IMR-90 (cell line): ENCODE results near the gene CLHC1. TPM values are rescaled to one million over a fixed set of nuclear protein-coding genes. Genes with fewer than 3 reads are reported as not detected.
A peak's percentile ranks its signal among the peaks of the same experiment; 100 is the strongest.

Source experiments
- ATAC-seq: fragments of 200-7000 bp; cut with Tn5 transposase; 2 replicates; pipeline ENCODE4 v1.9.1; 2020; ENCODE audit warnings: low read depth, mild to moderate bottlenecking, moderate library complexity
- BruUV-seq: library from RNA; stranded (reverse); fragments of 400-500 nt; replicated peaks from 2 replicates; lab custom pipeline; 2021; lab: Mats Ljungman, UMichigan
- CTCF ChIA-PET: fragments of 300-600 bp; formaldehyde crosslinking; extraction: SDS; loops from one replicate; lab custom pipeline; 2021; ENCODE audit warnings: antibody characterized with exemption; lab: Yijun Ruan, JAX
- POLR2A ChIA-PET: fragments of 300-600 bp; sonication (Branson Sonifier 250); formaldehyde crosslinking; loops from one replicate; lab custom pipeline; 2022; ENCODE audit warnings: antibody characterized with exemption; ENCODE audit not compliant: unreplicated experiment; lab: Charles Lee
- DNase-seq: peaks from one replicate; pipeline ENCODE4 v3.0.0; 2013
- H2AFZ ChIP-seq: replicated peaks from 2 replicates; pipeline ENCODE3; 2013; ENCODE audit warnings: low read length, mild to moderate bottlenecking; ENCODE audit not compliant: poor library complexity
- H2AK5ac ChIP-seq: 2 replicates; pipeline ENCODE4 v1.6.1; 2013; ENCODE audit warnings: low read depth, low read length, inconsistent platforms
- H2AK9ac ChIP-seq: replicated peaks from 2 replicates; pipeline ENCODE3; 2013; ENCODE audit warnings: mild to moderate bottlenecking, low read depth, low read length, moderate library complexity; ENCODE audit not compliant: poor library complexity
- H2BK120ac ChIP-seq: 2 replicates; pipeline ENCODE4 v1.6.1; 2013; ENCODE audit warnings: low read depth, low read length, inconsistent platforms
- H2BK15ac ChIP-seq: 3 replicates; pipeline ENCODE4 v1.6.1; 2013; ENCODE audit warnings: low read depth, low read length, inconsistent platforms
- H2BK20ac ChIP-seq: 2 replicates; pipeline ENCODE4 v1.6.1; 2013; ENCODE audit warnings: low read depth, mild to moderate bottlenecking, inconsistent platforms, low read length, moderate library complexity
- H2BK5ac ChIP-seq: 2 replicates; pipeline ENCODE4 v1.6.1; 2013; ENCODE audit warnings: mild to moderate bottlenecking, low read depth, low read length, inconsistent platforms; ENCODE audit not compliant: poor library complexity, severe bottlenecking
- H3K14ac ChIP-seq: replicated peaks from 2 replicates; pipeline ENCODE4 v1.6.1; 2013; ENCODE audit warnings: low read depth, low read length, inconsistent platforms
- H3K18ac ChIP-seq: 2 replicates; pipeline ENCODE4 v1.6.1; 2013; ENCODE audit warnings: low read depth, low read length, control low read depth
- H3K23ac ChIP-seq: 2 replicates; pipeline ENCODE4 v1.6.1; 2013; ENCODE audit warnings: low read depth, low read length, inconsistent platforms
- H3K27ac ChIP-seq: 2 replicates; pipeline ENCODE4 v1.5.1; 2013; ENCODE audit warnings: mild to moderate bottlenecking, control low read depth, low read length; ENCODE audit not compliant: insufficient read depth
- H3K27me3 ChIP-seq: 2 replicates; pipeline ENCODE4 v1.6.1; 2013; ENCODE audit warnings: low read length; ENCODE audit not compliant: control insufficient read depth, insufficient read depth
- H3K36me3 ChIP-seq: 2 replicates; pipeline ENCODE4 v1.6.1; 2013; ENCODE audit warnings: low read length, mixed read lengths; ENCODE audit not compliant: control insufficient read depth, insufficient read depth
- H3K4ac ChIP-seq: 2 replicates; pipeline ENCODE4 v1.6.1; 2013; ENCODE audit warnings: low read depth, low read length, inconsistent platforms
- H3K4me1 ChIP-seq: 2 replicates; pipeline ENCODE4 v1.6.1; 2013; ENCODE audit warnings: low read length, mixed read lengths; ENCODE audit not compliant: control insufficient read depth, insufficient read depth
- H3K4me2 ChIP-seq: 2 replicates; pipeline ENCODE4 v1.6.1; 2013; ENCODE audit warnings: low read depth, mild to moderate bottlenecking, control low read depth, low read length, moderate library complexity
- H3K4me3 ChIP-seq: 2 replicates; pipeline ENCODE4 v1.5.1; 2013; ENCODE audit warnings: low read depth, mild to moderate bottlenecking, control low read depth, low read length, moderate library complexity; ENCODE audit not compliant: insufficient read depth
- H3K56ac ChIP-seq: 2 replicates; pipeline ENCODE4 v1.6.1; 2013; ENCODE audit warnings: low read length, inconsistent platforms; ENCODE audit not compliant: insufficient read depth; ENCODE audit errors: extremely low read depth
- H3K79me1 ChIP-seq, 2 experiments: 2 replicates each; pipeline ENCODE4 v1.6.1; 2013; ENCODE audit warnings: low read length in 2 of 2, inconsistent platforms in 1 of 2, low read depth in 1 of 2
- H3K9ac ChIP-seq: 2 replicates; pipeline ENCODE4 v1.6.1; 2013; ENCODE audit warnings: low read depth, low read length, control low read depth
- H3K9me1 ChIP-seq: 2 replicates; pipeline ENCODE4 v1.6.1; 2013; ENCODE audit warnings: low read length, inconsistent platforms; ENCODE audit not compliant: insufficient read depth
- H3K9me3 ChIP-seq: 2 replicates; pipeline ENCODE4 v1.6.1; 2013; ENCODE audit warnings: low read length; ENCODE audit not compliant: control insufficient read depth, insufficient read depth
- H4K20me1 ChIP-seq: 2 replicates; pipeline ENCODE4 v1.6.1; 2013; ENCODE audit warnings: low read length, inconsistent platforms; ENCODE audit not compliant: insufficient read depth
- H4K5ac ChIP-seq: 2 replicates; pipeline ENCODE4 v1.6.1; 2013; ENCODE audit warnings: mild to moderate bottlenecking, low read depth, low read length, control low read depth
- H4K8ac ChIP-seq, 2 experiments: 2 replicates each; pipeline ENCODE4 v1.6.1; 2013; ENCODE audit warnings: low read depth in 2 of 2, low read length in 2 of 2, control low read depth in 1 of 2, inconsistent platforms in 1 of 2
- H4K91ac ChIP-seq: 2 replicates; pipeline ENCODE4 v1.6.1; 2013; ENCODE audit warnings: low read depth, low read length, inconsistent platforms; ENCODE audit not compliant: insufficient read depth
- BHLHE40 ChIP-seq: fragments of 150-350 bp; IDR thresholded peaks from 2 replicates; pipeline ENCODE4 v1.6.1; 2016; ENCODE audit warnings: mild to moderate bottlenecking, low read depth, low read length
- CEBPB ChIP-seq: IDR thresholded peaks from 2 replicates; pipeline ENCODE4 v1.6.1; 2012; ENCODE audit warnings: low read depth, low read length, improper control_type of control experiment
- RAD21 ChIP-seq: IDR thresholded peaks from 2 replicates; pipeline ENCODE4 v1.6.1; 2012; ENCODE audit warnings: low read length, improper control_type of control experiment
- RCOR1 ChIP-seq: IDR thresholded peaks from 2 replicates; pipeline ENCODE4 v1.6.1; 2012; ENCODE audit warnings: mild to moderate bottlenecking, low read length, improper control_type of control experiment; ENCODE audit not compliant: insufficient replicate concordance
- USF2 ChIP-seq: fragments of 150-350 bp; IDR thresholded peaks from 2 replicates; pipeline ENCODE4 v1.6.1; 2017; ENCODE audit warnings: mild to moderate bottlenecking, antibody characterized with exemption, low read length, low read depth
- whole genome bisulfite sequencing, 2 experiments: methylation state at CpG; one replicate each; pipeline versions ENCODE4 v1.1.5 to v1.1.7; 2013; ENCODE audit warnings: missing lambda C conversion rate in 2 of 2; ENCODE audit not compliant: insufficient read length in 1 of 2; ENCODE audit errors: extremely low coverage in 2 of 2; 5-methylcytosine and 5-hydroxymethylcytosine counted together
- dilution Hi-C: fragments of 300-500 bp; cut with HindIII; formaldehyde crosslinking; loops from one replicate; pipeline ENCODE4 v1.14.3; 2018; ENCODE audit warnings: low sequenced_read_pairs; ENCODE audit not compliant: unreplicated experiment
- in situ Hi-C: fragments of 300-500 bp; cut with MboI; formaldehyde crosslinking; loops from 3 replicates; pipeline ENCODE4 v1.14.3; 2019; ENCODE audit warnings: low sequenced_read_pairs, inconsistent platforms, mixed read lengths
- intact Hi-C: fragments of 100-400 bp; cut with micrococcal nuclease; formaldehyde crosslinking; loops from 2 replicates; pipeline ENCODE4 v1.10.0; 2022
- polyA plus RNA-seq, 3 experiments: library from polyadenylated mRNA; depleted of rRNA; stranded (reverse); fragments of >200 nt; gene quantifications; 2 replicates each; pipeline ENCODE4 v1.2.3, GENCODE V29; 2012; ENCODE audit warnings: low replicate concordance in 1 of 3
- total RNA-seq: library from RNA; depleted of rRNA; stranded (reverse); fragments of >200 nt; gene quantifications from 2 replicates; pipeline ENCODE4 v1.2.3, GENCODE V29; 2012

Gene CLHC1
- total and polyA plus RNA-seq, 2 of the 4 experiments (the other 2 are of a cell fraction), result 2.3 to 5.3 TPM

- TF ChIP-seq BHLHE40, result no peak
- TF ChIP-seq CEBPB, result no peak
Measured at GRCh38 chr2:55151733-55152433, 80.2 kb downstream of the CLHC1 start (continued).

GRCh38 chr2:55150834-55151233 lies 81.3 kb downstream of the CLHC1 start:
- Histone ChIP-seq H2AK5ac (0 out of 2 replicates have a peak overlapping the region, but pooled peaks have one; percentile 57), H2AFZ (no peak overlapping the region), H3K27me3 (no peaks in the 10 kb centered on the region), H2BK120ac (no peak overlapping the region), H3K79me1 (peaks cover 8 to 33% of the 10 kb centered on the region in 2 experiments; a peak in 2 of 4 replicates), H3K14ac (no peak overlapping the region), H3K18ac (peak overlapping the region; percentile 4; the same call in 1 of the 2 replicates), H3K56ac (no peak overlapping the region), H2AK9ac (no peak overlapping the region), H4K20me1 (peaks cover 2% of the 10 kb centered on the region; the same call in 1 of the 2 replicates), H3K4me1 (peaks cover 37% of the 10 kb centered on the region), H3K9me3 (no peaks in the 10 kb centered on the region), H2BK5ac (no peak overlapping the region), H4K91ac (no peak overlapping the region), H2BK15ac (peak overlapping the region; percentile 57; the same call in 1 of the 3 replicates), H3K27ac (no peak overlapping the region), H3K4ac (0 out of 2 replicates have a peak overlapping the region, but pooled peaks have one; percentile 54), H3K23ac (no peak overlapping the region; the same call in 1 of the 2 replicates), H4K8ac (no peak overlapping the region), H3K9me1 (peaks cover 35% of the 10 kb centered on the region), H3K36me3 (no peaks in the 10 kb centered on the region), H3K9ac (no peak overlapping the region), H3K4me3 (no peak overlapping the region), H4K5ac (no peak overlapping the region), H2BK20ac (no peak overlapping the region), H3K4me2 (no peak overlapping the region)
- TF ChIP-seq RCOR1 (no peak), RAD21 (no peak), USF2 (no peak)
- in situ Hi-C loops, result no loop called here
- intact Hi-C loops, result no loop called here
- no peak for DNase-seq
- BruUV-seq, result no TSS peak
- ChIA-PET POLR2A (no interaction called here), CTCF (no interaction called here)
- WGBS, 2 experiments, result no CpG with 5 or more reads among the region's 3 CpGs
- dilution Hi-C loops, result loop anchor here (25.0 kb wide), 1 partner anchor 139 kb away; no protein-coding TSS in a partner anchor
- ATAC-seq, result no peak
